ENCODE results near the gene MYBPC1.
"Not testable (repeated sequence)": the region's sequence is repeated elsewhere in the genome, so short reads cannot be mapped to it uniquely, and the experiment has no call there.

The MYBPC1 gene

GRCh38 chr12:101734482-101734881 lies 139.7 kb downstream of the MYBPC1 start:
- not testable (repeated sequence) for DNase-seq (ENCODE audit: low read depth, low spot score)
